HEK293 (cell line): ENCODE measurements around the gene PDCD4.

Source experiments
- CTCF ChIA-PET: fragments of 350-600 bp; formaldehyde crosslinking; extraction: SDS; loops from one replicate; lab custom pipeline; 2021; ENCODE audit warnings: antibody characterized with exemption; lab: Yijun Ruan, JAX
- POLR2A ChIA-PET: fragments of 300-600 bp; formaldehyde crosslinking; extraction: SDS; loops from one replicate; lab custom pipeline; 2020; ENCODE audit warnings: antibody characterized with exemption, inconsistent platforms; lab: Yijun Ruan, JAX
- H3K27ac ChIP-seq: fragments of 200-500 bp; sonication (Bioruptor generic); 2 replicates; pipeline ENCODE4 v1.5.1; 2014; ENCODE audit warnings: low read depth, low read length, control low read depth, inconsistent platforms; ENCODE audit errors: extremely low read depth
- H3K36me3 ChIP-seq, 2 experiments: fragments of 200-500 bp in 1 of 2; sonication (Bioruptor generic) in 1 of 2; 1 replicate in 1 of 2; 2 replicates in 1 of 2; pipeline ENCODE4 v1.5.1; 2014 to 2017; ENCODE audit warnings: inconsistent platforms in 2 of 2, low read length in 2 of 2; ENCODE audit not compliant: control insufficient read depth in 2 of 2, insufficient read depth in 1 of 2
- H3K4me1 ChIP-seq: fragments of 200-500 bp; sonication (Bioruptor generic); 2 replicates; pipeline ENCODE4 v1.5.1; 2014; ENCODE audit warnings: mild to moderate bottlenecking, low read length, inconsistent platforms; ENCODE audit not compliant: control insufficient read depth, insufficient read depth
- H3K4me3 ChIP-seq: 2 replicates; pipeline ENCODE4 v1.5.1; 2011; ENCODE audit warnings: low read depth, mild to moderate bottlenecking, control low read depth, low read length, moderate library complexity
- H3K9me3 ChIP-seq: fragments of 200-500 bp; sonication (Bioruptor generic); 2 replicates; pipeline ENCODE4 v1.5.1; 2014; ENCODE audit warnings: low read depth, low read length, inconsistent platforms; ENCODE audit not compliant: control insufficient read depth, insufficient read depth
- EGR2 ChIP-seq: fragments of 450-650 bp; formaldehyde crosslinking; IDR thresholded peaks from 2 replicates; pipeline ENCODE4 v1.5.1; 2016; ENCODE audit warnings: low read depth, missing biosample characterization, missing genetic modification characterization
- GLIS1 ChIP-seq: fragments of 450-650 bp; formaldehyde crosslinking; IDR thresholded peaks from 2 replicates; pipeline ENCODE4 v1.5.1; 2016; ENCODE audit warnings: missing biosample characterization, missing genetic modification characterization
- HOXC10 ChIP-seq: sonication (generic); formaldehyde crosslinking; IDR thresholded peaks from 2 replicates; pipeline ENCODE4 v1.8.1; 2023; ENCODE audit warnings: mild to moderate bottlenecking, missing genetic modification reagents
- PBX3 ChIP-seq: sonication (generic); formaldehyde crosslinking; IDR thresholded peaks from 2 replicates; pipeline ENCODE4 v1.8.1; 2022; ENCODE audit warnings: mild to moderate bottlenecking, moderate library complexity, missing genetic modification reagents
- ZBTB17 ChIP-seq: fragments of 450-650 bp; formaldehyde crosslinking; IDR thresholded peaks from 2 replicates; pipeline ENCODE4 v1.5.1; 2016; ENCODE audit warnings: missing biosample characterization, missing genetic modification characterization
- ZBTB26 ChIP-seq: fragments of 450-650 bp; formaldehyde crosslinking; optimal IDR thresholded peaks from 2 replicates; pipeline ENCODE3; 2016; ENCODE audit warnings: missing biosample characterization, mild to moderate bottlenecking, missing genetic modification characterization
- ZBTB6 ChIP-seq: fragments of 450-650 bp; formaldehyde crosslinking; IDR thresholded peaks from 2 replicates; pipeline ENCODE4 v1.5.1; 2017; ENCODE audit warnings: missing biosample characterization, missing genetic modification characterization
- ZNF121 ChIP-seq: fragments of 450-650 bp; formaldehyde crosslinking; IDR thresholded peaks from 2 replicates; pipeline ENCODE4 v1.5.1; 2016; ENCODE audit warnings: missing biosample characterization, missing genetic modification characterization
- ZNF221 ChIP-seq: fragments of 450-650 bp; formaldehyde crosslinking; IDR thresholded peaks from 2 replicates; pipeline ENCODE4 v1.5.1; 2017; ENCODE audit warnings: missing biosample characterization, missing genetic modification characterization, borderline replicate concordance
- ZNF362 ChIP-seq: fragments of 450-650 bp; formaldehyde crosslinking; IDR thresholded peaks from 2 replicates; pipeline ENCODE4 v1.5.1; 2016; ENCODE audit warnings: missing biosample characterization, missing genetic modification characterization
- ZNF488 ChIP-seq: fragments of 450-650 bp; formaldehyde crosslinking; IDR thresholded peaks from 2 replicates; pipeline ENCODE4 v1.5.1; 2016; ENCODE audit warnings: missing biosample characterization, missing genetic modification characterization
- ZNF501 ChIP-seq: fragments of 450-650 bp; formaldehyde crosslinking; IDR thresholded peaks from 2 replicates; pipeline ENCODE4 v1.5.1; 2016; ENCODE audit warnings: missing biosample characterization, missing genetic modification characterization
- ZNF521 ChIP-seq: fragments of 450-650 bp; formaldehyde crosslinking; IDR thresholded peaks from 2 replicates; pipeline ENCODE4 v1.5.1; 2017; ENCODE audit warnings: missing biosample characterization, mild to moderate bottlenecking, missing genetic modification characterization
- ZNF558 ChIP-seq: fragments of 450-650 bp; formaldehyde crosslinking; IDR thresholded peaks from 2 replicates; pipeline ENCODE4 v1.5.1; 2016; ENCODE audit warnings: missing biosample characterization, missing genetic modification characterization
- ZNF561 ChIP-seq: fragments of 450-650 bp; IDR thresholded peaks from 2 replicates; pipeline ENCODE4 v1.5.1; 2018; ENCODE audit warnings: missing biosample characterization, missing genetic modification characterization, borderline replicate concordance
- ZNF639 ChIP-seq: fragments of 450-650 bp; formaldehyde crosslinking; IDR thresholded peaks from 2 replicates; pipeline ENCODE4 v1.5.1; 2016; ENCODE audit warnings: missing biosample characterization, missing genetic modification characterization
- ZNF660 ChIP-seq: fragments of 450-650 bp; IDR thresholded peaks from 2 replicates; pipeline ENCODE4 v1.5.1; 2018; ENCODE audit warnings: missing biosample characterization, mild to moderate bottlenecking, missing genetic modification characterization
- ZNF701 ChIP-seq: fragments of 450-650 bp; formaldehyde crosslinking; IDR thresholded peaks from 2 replicates; pipeline ENCODE4 v1.5.1; 2016; ENCODE audit warnings: missing biosample characterization, missing genetic modification characterization
- ZSCAN5A ChIP-seq: fragments of 450-650 bp; formaldehyde crosslinking; IDR thresholded peaks from 2 replicates; pipeline ENCODE4 v1.5.1; 2016; ENCODE audit warnings: missing biosample characterization, missing genetic modification characterization

Gene PDCD4

GRCh38 chr10:110852947-110853346 is 18.8 kb upstream of the PDCD4 start:
- peaks cover 3% of the 10 kb centered on the region for H3K4me1 ChIP-seq
- H3K27ac ChIP-seq: no peak overlapping the region
- ChIA-PET POLR2A (no interaction called here), CTCF (interaction anchor here (0.9 kb wide), 1 partner anchor 41 kb away, joined by 4 read pairs; no protein-coding TSS in a partner anchor)
- no peak overlapping the region for H3K4me3 ChIP-seq
- TF ChIP-seq ZNF660 (tag by site-specific recombination) (no peak), ZNF521 (no peak), ZSCAN5A (tag by site-specific recombination) (no peak), ZNF561 (tag by site-specific recombination) (no peak), PBX3 (no peak), ZNF701 (tag by site-specific recombination) (no peak), ZBTB6 (tag by site-specific recombination) (no peak)
- H3K9me3 ChIP-seq: no peaks in the 10 kb centered on the region
- H3K36me3 ChIP-seq: no peaks in the 10 kb centered on the region

GRCh38 chr10:110853921-110854605 is 17.7 kb upstream of the PDCD4 start:
- Histone ChIP-seq H3K27ac (no peak overlapping the region), H3K4me3 (no peak overlapping the region), H3K36me3 (no peaks in the 10 kb centered on the region), H3K4me1 (peaks cover 11% of the 10 kb centered on the region), H3K9me3 (no peaks in the 10 kb centered on the region)
- POLR2A ChIA-PET: no interaction called here
- CTCF ChIA-PET: no interaction called here
- TF ChIP-seq EGR2 (tag by site-specific recombination) (no peak), ZNF639 (tag by site-specific recombination) (no peak), ZNF362 (tag by site-specific recombination) (no peak), ZNF561 (tag by site-specific recombination) (no peak), ZNF558 (tag by site-specific recombination) (no peak), ZNF221 (tag by site-specific recombination) (no peak), GLIS1 (no peak), ZNF501 (tag by site-specific recombination) (no peak), ZBTB17 (tag by site-specific recombination) (no peak), ZBTB26 (tag by site-specific recombination) (no peak), ZNF488 (tag by site-specific recombination) (no peak), HOXC10 (CRISPR knock-in tag) (no peak), ZNF121 (no peak)
